HG03039 (cell line): ENCODE results near the gene KREMEN2.
A peak's percentile ranks its signal among the peaks of the same experiment; 100 is the strongest.

Experiments
- ATAC-seq: cut with Tn5 transposase; IDR thresholded peaks from one replicate; pipeline ENCODE4 v1.9.1; 2021; ENCODE audit warnings: mild to moderate bottlenecking, moderate library complexity; ENCODE audit not compliant: unreplicated experiment

Gene KREMEN2

GRCh38 chr16:2976201-2976600 is 12.1 kb downstream of the KREMEN2 start:
- ATAC-seq = no peak

- no peak for ATAC-seq
Measured at GRCh38 chr16:2976673-2977072, 12.6 kb downstream of the KREMEN2 start.

GRCh38 chr16:2977440-2977839 is 13.4 kb downstream of the KREMEN2 start:
- ATAC-seq = no peak

GRCh38 chr16:2979669-2980226 is 15.7 kb downstream of the KREMEN2 start:
- ATAC-seq = peak; percentile 2

- peak; percentile 51 for ATAC-seq
Measured at GRCh38 chr16:2980227-2981176, 16.4 kb downstream of the KREMEN2 start, which contains the start of gene PKMYT1. Gene PKMYT1, minus strand, starts transcription at chr16:2980446. Its CDS starts 789 bp downstream, at chr16:2979657.

- no peak for ATAC-seq
Measured at GRCh38 chr16:2981177-2981898, 17.3 kb downstream of the KREMEN2 start.

GRCh38 chr16:2981899-2982250 is 17.8 kb downstream of the KREMEN2 start:
- no peak for ATAC-seq

GRCh38 chr16:2982402-2982801 is 18.3 kb downstream of the KREMEN2 start:
- no peak for ATAC-seq

- no peak for ATAC-seq
Measured at GRCh38 chr16:2983706-2984136, 19.6 kb downstream of the KREMEN2 start.

- ATAC-seq = no peak
Measured at GRCh38 chr16:2985462-2985861, 21.4 kb downstream of the KREMEN2 start.

GRCh38 chr16:2985893-2986355 is 21.8 kb downstream of the KREMEN2 start:
- ATAC-seq = no peak

GRCh38 chr16:2986623-2987188 is 22.6 kb downstream of the KREMEN2 start:
- no peak for ATAC-seq

- no peak for ATAC-seq
Measured at GRCh38 chr16:2987286-2987685, 23.2 kb downstream of the KREMEN2 start.

GRCh38 chr16:2987833-2988232 is 23.8 kb downstream of the KREMEN2 start:
- no peak for ATAC-seq

- ATAC-seq = no peak
Measured at GRCh38 chr16:2988590-2989099, 24.6 kb downstream of the KREMEN2 start.

- ATAC-seq = no peak
Measured at GRCh38 chr16:2990891-2991290, 26.8 kb downstream of the KREMEN2 start.

- ATAC-seq = no peak
Measured at GRCh38 chr16:2991566-2992261, 27.6 kb downstream of the KREMEN2 start.

- no peak for ATAC-seq
Measured at GRCh38 chr16:2992383-2993081, 28.5 kb downstream of the KREMEN2 start.

GRCh38 chr16:2996298-2996697 is 32.2 kb downstream of the KREMEN2 start:
- ATAC-seq = no peak

- ATAC-seq = no peak
Measured at GRCh38 chr16:2999929-3000328, 35.9 kb downstream of the KREMEN2 start.
